SHP77 (cell line): ENCODE data around the gene POU6F2.
"Not testable (repeated sequence)": the region's sequence is repeated elsewhere in the genome, so short reads cannot be mapped to it uniquely, and the experiment has no call there.

ENCODE experiments used
- DNase-seq, 2 experiments: peaks; one replicate each; lab custom pipeline; 2025; lab: John Stamatoyannopoulos, UW

The POU6F2 gene

GRCh38 chr7:39304668-39305405 lies 327.1 kb downstream of the POU6F2 start:
- DNase-seq, result no peak

- no peak for DNase-seq
These were observed 328.4 kb downstream of the POU6F2 start for GRCh38 chr7:39306016-39306570.

DNA sequence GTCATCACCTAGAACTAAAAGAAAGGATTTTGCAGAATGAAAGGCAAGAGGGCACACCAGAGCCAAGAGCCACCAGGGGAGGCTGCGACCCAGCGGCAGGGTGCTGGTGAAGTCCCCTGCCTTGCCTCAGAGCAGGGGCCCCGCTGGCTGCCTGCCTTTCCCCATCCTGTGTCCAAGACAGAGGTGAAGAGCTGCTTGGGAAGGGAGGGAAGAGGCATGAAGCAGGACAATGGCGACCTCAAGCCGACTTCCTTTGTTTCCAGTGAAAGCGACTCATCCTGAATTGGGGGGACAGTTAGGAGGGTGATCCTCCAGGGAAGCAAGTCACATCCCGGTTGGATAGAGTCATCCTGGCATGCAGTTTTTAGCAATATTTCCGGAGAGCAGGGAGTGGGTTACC lies 333.0 kb downstream of the POU6F2 start:
- no peak for DNase-seq

GRCh38 chr7:39312254-39312989 lies 334.7 kb downstream of the POU6F2 start:
- no peak for DNase-seq

GRCh38 chr7:39313376-39313775 lies 335.7 kb downstream of the POU6F2 start:
- DNase-seq, result no peak

GRCh38 chr7:39313974-39314373 lies 336.3 kb downstream of the POU6F2 start:
- no peak for DNase-seq

GRCh38 chr7:39317107-39317506 lies 339.4 kb downstream of the POU6F2 start:
- DNase-seq, result no peak

GRCh38 chr7:39317896-39318295 lies 340.2 kb downstream of the POU6F2 start:
- no peak for DNase-seq

GRCh38 chr7:39321245-39321644 lies 343.5 kb downstream of the POU6F2 start:
- DNase-seq, result no peak

DNA sequence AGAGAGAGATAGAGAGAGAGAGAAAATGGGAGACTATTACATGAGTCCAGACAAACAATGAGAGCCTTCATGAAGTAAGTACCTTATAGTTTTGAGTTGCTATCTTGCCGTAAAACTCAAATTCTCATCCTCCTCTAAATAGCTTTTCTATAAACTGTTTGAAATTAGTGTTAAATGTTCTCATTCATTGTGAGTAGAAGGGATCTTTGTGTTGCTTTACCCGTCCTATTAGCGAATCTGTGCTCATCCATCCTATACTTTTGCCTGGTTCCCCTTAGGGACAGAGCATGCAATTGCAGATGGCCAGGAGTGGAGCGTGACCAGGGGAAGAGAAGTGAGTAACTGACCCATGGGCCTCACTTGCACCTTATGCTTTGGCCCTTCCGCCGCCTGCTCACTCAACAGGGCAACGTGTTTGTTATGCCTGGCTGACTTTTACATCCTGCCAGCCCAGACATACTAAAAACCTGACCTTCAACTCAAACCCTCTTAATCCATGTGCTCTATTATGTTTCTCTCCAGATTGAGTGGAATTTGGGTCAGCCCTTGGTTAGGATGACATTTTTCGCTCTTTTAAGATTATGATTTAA lies 344.3 kb downstream of the POU6F2 start:
- no peak for DNase-seq

DNA sequence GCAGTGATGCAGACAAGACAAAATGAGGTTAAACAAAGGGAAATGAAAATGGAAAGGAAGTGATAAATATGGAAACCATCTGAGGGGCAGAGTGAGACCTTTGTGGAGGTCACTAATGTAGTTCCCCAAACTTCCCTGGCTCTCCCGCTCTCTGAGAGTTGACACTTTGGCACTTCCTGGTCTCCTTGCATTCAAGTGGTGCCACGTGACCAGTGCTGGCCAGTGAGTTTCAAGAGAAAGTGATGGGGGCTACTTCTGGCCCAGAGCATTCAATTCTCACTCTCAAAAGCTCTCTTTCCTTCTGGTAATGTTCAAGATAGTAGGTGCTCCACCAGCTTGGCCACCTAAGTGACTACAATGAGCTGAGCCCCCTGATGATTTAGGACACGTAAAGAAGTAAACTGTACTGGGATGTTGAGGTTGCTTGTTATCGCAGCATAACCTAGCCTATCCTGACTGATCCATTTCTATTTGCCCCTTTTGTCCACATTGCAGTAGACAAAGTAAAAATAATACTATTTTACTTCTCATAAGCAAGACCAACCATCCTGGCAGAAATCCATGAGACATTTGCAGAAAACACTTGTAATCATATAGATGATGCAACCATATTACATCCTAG lies 346.5 kb downstream of the POU6F2 start:
- no peak for DNase-seq

DNA sequence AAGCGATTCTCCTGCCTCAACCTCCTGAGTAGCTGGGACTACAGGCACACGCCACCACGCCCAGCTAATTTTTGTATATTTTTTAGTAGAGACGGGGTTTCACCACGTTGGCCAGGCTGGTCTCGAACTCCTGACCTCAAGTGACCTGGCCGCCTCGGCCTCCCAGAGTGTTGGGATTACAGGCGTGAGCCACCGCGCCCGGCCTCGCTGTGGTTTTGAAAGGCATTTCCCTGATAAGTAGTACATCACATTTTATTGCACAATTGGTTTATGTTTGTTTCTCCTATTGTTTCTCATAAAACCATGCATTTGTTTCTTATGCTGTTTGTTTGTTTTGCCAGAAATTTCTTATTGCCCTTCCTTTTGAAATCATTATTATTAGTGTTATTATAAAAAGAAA lies 353.9 kb downstream of the POU6F2 start:
- DNase-seq, result not testable (repeated sequence)

DNA sequence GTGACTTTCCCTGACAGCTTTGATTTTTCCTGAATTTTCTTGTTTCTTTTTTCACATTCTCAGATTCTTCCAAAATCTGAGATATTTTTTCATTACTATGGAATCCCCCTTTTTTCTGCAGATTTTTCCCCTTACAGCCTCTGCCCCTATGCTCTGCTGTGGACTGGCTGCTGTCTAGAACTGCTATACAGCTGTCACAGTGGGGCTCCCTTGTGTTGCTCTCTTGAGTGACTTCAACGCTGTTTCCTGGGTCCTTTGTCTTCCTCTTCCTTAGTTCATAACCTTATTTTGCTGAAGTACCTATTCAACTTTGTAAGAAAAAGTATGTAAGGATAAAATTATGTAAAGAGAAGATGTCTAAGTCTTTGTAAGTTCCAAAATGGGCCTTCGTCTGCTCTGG lies 354.4 kb downstream of the POU6F2 start:
- no peak for DNase-seq

GRCh38 chr7:39333701-39334100 lies 356.0 kb downstream of the POU6F2 start:
- DNase-seq, result no peak

DNA sequence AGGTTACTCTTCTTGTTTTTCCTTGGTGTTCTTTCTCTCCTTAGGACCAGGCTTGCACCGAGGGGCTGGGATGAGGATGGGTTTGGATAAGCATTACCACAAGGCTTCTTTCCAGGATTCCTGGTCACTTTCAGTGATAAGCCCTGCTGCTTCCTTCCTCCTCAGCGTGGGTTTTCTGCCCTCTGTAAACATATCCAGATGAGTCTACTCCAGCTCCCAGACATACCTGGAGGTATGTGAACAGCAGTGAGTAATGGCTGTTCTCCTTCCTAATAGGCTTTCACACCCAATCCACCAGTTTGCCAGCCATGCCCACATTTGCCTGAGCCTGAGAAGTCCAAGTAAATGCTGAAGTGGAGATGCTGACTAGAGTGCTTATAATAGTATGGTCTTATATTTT lies 358.7 kb downstream of the POU6F2 start:
- DNase-seq, result no peak

DNA sequence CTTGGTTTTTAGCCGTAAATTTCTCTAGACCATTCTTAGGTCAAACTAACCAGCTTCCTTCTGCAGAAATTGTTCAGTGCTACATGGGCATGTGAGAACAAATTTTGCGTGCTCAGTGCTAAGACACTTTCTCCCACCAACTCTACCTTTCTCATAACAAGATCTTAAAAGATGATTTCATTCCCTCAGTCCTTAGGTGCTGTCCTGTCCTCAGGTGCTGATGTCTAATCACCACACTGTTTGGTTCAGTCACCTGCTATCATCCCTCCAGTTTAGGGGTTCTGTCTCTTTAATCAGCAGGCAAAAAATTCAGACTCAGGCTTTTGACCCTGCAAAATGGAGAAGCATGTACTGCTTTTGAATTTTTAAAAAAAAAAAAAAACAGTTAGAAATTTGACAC lies 361.0 kb downstream of the POU6F2 start:
- DNase-seq, result no peak

GRCh38 chr7:39339591-39339990 lies 361.9 kb downstream of the POU6F2 start:
- no peak for DNase-seq

DNA sequence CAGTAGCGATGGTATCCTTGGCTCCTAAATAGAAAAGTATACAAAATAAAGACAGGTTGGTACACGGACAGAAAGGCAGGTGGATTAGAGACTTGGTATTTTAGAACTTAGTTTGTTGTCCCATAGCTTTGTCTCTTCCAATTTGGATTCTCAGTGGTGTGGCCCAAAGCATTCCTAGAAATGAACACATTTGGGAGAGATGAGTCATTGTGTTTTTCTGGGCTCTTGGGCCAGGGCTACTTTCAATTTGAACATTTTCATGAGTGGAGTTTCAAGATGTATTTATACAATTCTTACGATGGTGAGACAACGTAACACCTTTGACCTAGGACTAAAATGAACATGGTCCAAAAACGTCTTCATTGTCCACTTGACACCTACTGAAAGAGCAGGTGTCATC lies 363.4 kb downstream of the POU6F2 start:
- no peak for DNase-seq

DNA sequence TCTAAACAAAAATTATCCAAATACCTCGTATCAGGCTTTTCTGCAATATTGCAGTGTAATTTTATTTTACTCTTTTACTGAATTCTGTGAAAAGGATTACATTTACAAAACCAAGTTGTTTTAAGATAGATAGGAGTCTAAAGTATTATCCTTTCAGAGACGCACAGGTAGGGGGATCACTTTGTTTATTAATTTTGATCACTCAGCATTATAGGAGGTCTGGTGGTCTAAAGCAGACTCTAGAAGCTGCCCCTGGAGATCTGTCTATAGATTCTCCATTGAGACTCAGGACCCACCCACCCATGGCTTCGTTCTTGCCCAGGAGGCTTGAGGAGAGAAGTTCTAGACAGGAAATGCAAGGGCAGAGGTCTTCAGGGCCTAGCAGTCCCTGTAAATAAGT lies 365.1 kb downstream of the POU6F2 start:
- DNase-seq, result no peak

- no peak for DNase-seq
These were observed 371.9 kb downstream of the POU6F2 start for GRCh38 chr7:39349452-39350123.

DNA sequence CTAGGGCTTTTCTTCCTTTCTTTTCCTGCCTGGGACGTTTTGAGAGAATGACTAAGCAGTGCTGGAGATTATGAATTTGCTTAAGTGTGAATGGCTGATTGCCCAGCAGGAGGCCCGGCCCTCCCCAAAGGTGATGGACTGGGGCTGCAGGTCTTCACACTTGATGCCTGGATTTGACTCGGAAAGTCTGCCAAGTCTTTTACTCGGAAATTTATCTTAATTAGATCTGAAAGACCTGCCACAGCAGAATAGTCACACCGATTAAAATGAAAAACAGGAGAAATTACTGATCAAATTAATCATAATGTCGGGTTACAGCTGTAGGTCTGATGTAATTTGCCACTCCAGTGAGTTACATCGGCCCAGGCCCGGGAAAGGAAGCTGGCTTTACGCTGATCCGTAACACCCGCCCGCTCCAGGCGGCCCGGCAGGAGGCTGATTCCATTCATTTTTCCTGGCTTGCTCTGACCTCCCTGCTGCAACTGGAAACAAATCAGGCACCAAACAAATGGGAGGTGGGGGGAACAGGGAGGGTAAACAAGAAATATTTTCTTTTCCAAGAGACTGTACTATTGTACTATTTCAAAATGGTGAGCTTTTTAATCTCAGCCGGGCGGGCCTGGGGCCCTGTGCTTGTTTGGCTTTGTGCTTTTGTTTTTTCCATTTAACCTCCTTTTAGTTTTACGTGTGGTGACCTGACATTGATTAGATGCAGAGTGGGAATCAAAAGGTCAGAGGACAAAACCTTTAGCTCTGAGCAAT lies 376.1 kb downstream of the POU6F2 start:
- DNase-seq, result peak; percentile 35 to 74
